Endometrial microvascular endothelial cells (primary cell): Measurements from ENCODE around the gene TMEFF2. TPM values are rescaled to one million over a fixed set of nuclear protein-coding genes. Genes with fewer than 3 reads are reported as not detected.

Experiments used
- in situ Hi-C: cut with HindIII; loops from 2 replicates; pipeline ENCODE4 v1.10.0; 2017; ENCODE audit warnings: low sequenced_read_pairs, low pct_unique_long_range_greater_than_20kb; ENCODE audit errors: inconsistent ontology term
- total RNA-seq: library from RNA; depleted of rRNA; stranded (reverse); fragments of >200 nt; gene quantifications from one replicate; pipeline ENCODE4 v1.2.3, GENCODE V29; 2015; ENCODE audit errors: inconsistent ontology term

Gene TMEFF2
- total RNA-seq, 1 donor from 2014 or later: not detected

GRCh38 chr2:191952515-191953270 lies 242.0 kb downstream of the TMEFF2 start:
- in situ Hi-C loops: no loop called here

- in situ Hi-C loops: no loop called here
Observed at GRCh38 chr2:191951832-191952231, 242.9 kb downstream of the TMEFF2 start.

GRCh38 chr2:191951376-191951775 lies 243.4 kb downstream of the TMEFF2 start:
- in situ Hi-C loops: no loop called here

GRCh38 chr2:191950132-191950874 lies 244.4 kb downstream of the TMEFF2 start:
- in situ Hi-C loops: no loop called here

GRCh38 chr2:191947235-191947634 lies 247.5 kb downstream of the TMEFF2 start:
- in situ Hi-C loops: no loop called here

- in situ Hi-C loops: no loop called here
Observed at GRCh38 chr2:191946471-191947182, 248.1 kb downstream of the TMEFF2 start.

GRCh38 chr2:191945623-191946022 lies 249.1 kb downstream of the TMEFF2 start:
- in situ Hi-C loops: no loop called here

- in situ Hi-C loops: no loop called here
Observed at GRCh38 chr2:191942739-191943103, 252.0 kb downstream of the TMEFF2 start.

GRCh38 chr2:191942090-191942738 lies 252.5 kb downstream of the TMEFF2 start:
- in situ Hi-C loops: no loop called here

- in situ Hi-C loops: no loop called here
Observed at GRCh38 chr2:191941376-191941929, 253.3 kb downstream of the TMEFF2 start.

GRCh38 chr2:191938779-191939178 lies 256.0 kb downstream of the TMEFF2 start:
- in situ Hi-C loops: no loop called here

GRCh38 chr2:191936882-191937405 lies 257.8 kb downstream of the TMEFF2 start:
- in situ Hi-C loops: no loop called here

GRCh38 chr2:191935247-191935646 lies 259.5 kb downstream of the TMEFF2 start:
- in situ Hi-C loops: no loop called here

- in situ Hi-C loops: no loop called here
Observed at GRCh38 chr2:191933307-191934105, 261.2 kb downstream of the TMEFF2 start.

- in situ Hi-C loops: no loop called here
Observed at GRCh38 chr2:191932286-191932685, 262.4 kb downstream of the TMEFF2 start.

GRCh38 chr2:191931329-191931728 lies 263.4 kb downstream of the TMEFF2 start:
- in situ Hi-C loops: no loop called here

GRCh38 chr2:191930205-191930604 lies 264.5 kb downstream of the TMEFF2 start:
- in situ Hi-C loops: no loop called here

- in situ Hi-C loops: no loop called here
Observed at GRCh38 chr2:191929288-191929687, 265.4 kb downstream of the TMEFF2 start.
